BE2C (cell line): ENCODE measurements around the gene TM9SF4.

ENCODE experiments used
- DNase-seq: peaks from one replicate; pipeline ENCODE4 v3.0.0-alpha.2; 2020
- H3K27me3 ChIP-seq: fragments of 250-450 bp; sonication (Bioruptor Pico); 2 replicates; pipeline ENCODE4 v1.5.1; 2020; ENCODE audit warnings: mild to moderate bottlenecking
- H3K36me3 ChIP-seq: fragments of 250-450 bp; sonication (Bioruptor Pico); 2 replicates; pipeline ENCODE4 v1.5.1; 2020; ENCODE audit warnings: mild to moderate bottlenecking
- H3K4me1 ChIP-seq: fragments of 250-450 bp; sonication (Bioruptor Pico); 2 replicates; pipeline ENCODE4 v1.5.1; 2020
- H3K4me3 ChIP-seq: 2 replicates; pipeline ENCODE4 v1.5.1; 2011; ENCODE audit warnings: low read depth, low read length
- H3K9me3 ChIP-seq: fragments of 250-450 bp; sonication (Bioruptor Pico); 2 replicates; pipeline ENCODE4 v1.5.1; 2020
- TF ChIP-seq, protein P1 (sequence below): IDR thresholded peaks from 2 replicates; pipeline ENCODE4 v1.5.1; 2012; ENCODE audit warnings: mild to moderate bottlenecking, low read depth, low read length

Gene TM9SF4

DNA sequence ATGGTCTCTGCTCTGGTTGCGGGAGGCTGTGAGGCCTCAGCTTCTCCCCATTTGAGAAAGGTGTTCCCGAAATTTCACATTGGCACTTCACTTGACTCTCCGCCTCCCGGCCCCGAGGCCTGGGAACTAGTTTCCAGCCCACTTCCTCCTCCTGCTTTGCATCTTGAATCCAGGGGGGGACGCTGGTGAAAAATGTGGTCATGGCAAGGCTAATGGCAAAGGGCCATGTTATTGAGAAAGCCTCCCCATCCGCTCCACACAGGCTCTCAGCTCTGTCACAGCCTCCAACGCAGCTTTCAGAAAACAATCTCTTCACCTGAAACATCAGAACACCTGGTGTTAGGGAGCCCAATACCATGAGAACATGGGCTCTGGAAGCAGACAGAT, 92.5 kb downstream of the TM9SF4 start:
- TF ChIP-seq, protein P1, sequence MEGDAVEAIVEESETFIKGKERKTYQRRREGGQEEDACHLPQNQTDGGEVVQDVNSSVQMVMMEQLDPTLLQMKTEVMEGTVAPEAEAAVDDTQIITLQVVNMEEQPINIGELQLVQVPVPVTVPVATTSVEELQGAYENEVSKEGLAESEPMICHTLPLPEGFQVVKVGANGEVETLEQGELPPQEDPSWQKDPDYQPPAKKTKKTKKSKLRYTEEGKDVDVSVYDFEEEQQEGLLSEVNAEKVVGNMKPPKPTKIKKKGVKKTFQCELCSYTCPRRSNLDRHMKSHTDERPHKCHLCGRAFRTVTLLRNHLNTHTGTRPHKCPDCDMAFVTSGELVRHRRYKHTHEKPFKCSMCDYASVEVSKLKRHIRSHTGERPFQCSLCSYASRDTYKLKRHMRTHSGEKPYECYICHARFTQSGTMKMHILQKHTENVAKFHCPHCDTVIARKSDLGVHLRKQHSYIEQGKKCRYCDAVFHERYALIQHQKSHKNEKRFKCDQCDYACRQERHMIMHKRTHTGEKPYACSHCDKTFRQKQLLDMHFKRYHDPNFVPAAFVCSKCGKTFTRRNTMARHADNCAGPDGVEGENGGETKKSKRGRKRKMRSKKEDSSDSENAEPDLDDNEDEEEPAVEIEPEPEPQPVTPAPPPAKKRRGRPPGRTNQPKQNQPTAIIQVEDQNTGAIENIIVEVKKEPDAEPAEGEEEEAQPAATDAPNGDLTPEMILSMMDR, result no peak
- Histone ChIP-seq H3K4me1 (peaks cover 6% of the 10 kb centered on the region; the same call in 1 of the 2 replicates), H3K9me3 (no peaks in the 10 kb centered on the region), H3K4me3 (no peak overlapping the region), H3K36me3 (peaks cover 61% of the 10 kb centered on the region), H3K27me3 (no peaks in the 10 kb centered on the region)
- no peak for DNase-seq

DNA sequence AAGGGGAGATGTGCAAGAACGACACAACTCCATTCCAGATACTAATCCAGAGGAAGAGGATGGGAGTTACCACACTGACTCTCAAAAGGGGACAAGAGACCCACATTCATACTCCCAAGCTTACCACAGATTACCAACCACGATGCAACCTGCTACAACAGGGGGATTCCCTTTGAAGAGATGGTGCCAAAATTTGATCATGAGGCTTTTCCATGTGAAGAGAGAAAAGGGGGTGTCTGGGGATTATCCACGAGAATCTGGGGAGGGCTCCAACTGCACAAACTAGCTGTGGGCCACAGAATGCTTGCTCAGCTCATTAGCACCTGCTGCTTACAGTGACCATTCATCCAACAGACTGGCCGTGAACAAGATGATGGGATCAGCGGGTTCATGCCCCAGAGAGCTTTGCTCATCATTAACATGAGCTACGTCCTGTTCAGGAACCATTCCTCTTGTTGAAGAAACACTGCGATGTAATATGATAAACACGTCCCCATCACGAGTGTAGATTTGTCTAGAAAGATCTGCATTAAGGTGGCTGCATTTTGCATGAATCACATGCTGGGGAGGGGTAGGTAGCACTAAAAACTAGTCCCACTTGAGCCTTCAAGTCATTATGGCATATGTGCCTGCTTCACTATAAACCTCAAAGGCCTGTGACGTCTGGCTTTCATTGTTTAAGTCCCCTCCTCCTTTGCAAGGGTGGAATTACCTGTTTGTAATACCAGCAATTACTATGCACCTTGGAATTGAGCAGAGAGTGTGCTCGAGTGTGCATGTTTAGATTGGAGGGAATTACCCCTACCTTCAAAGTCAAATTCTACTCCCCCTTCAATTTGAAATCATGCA, 94.1 kb downstream of the TM9SF4 start:
- H3K4me3 ChIP-seq, result no peak overlapping the region
- DNase-seq, result no peak
- no peaks in the 10 kb centered on the region for H3K9me3 ChIP-seq
- H3K36me3 ChIP-seq, result peaks cover 47% of the 10 kb centered on the region
- TF ChIP-seq, protein P1, result no peak
- H3K4me1 ChIP-seq, result peaks cover 6% of the 10 kb centered on the region; the same call in 1 of the 2 replicates
- no peaks in the 10 kb centered on the region for H3K27me3 ChIP-seq

DNA sequence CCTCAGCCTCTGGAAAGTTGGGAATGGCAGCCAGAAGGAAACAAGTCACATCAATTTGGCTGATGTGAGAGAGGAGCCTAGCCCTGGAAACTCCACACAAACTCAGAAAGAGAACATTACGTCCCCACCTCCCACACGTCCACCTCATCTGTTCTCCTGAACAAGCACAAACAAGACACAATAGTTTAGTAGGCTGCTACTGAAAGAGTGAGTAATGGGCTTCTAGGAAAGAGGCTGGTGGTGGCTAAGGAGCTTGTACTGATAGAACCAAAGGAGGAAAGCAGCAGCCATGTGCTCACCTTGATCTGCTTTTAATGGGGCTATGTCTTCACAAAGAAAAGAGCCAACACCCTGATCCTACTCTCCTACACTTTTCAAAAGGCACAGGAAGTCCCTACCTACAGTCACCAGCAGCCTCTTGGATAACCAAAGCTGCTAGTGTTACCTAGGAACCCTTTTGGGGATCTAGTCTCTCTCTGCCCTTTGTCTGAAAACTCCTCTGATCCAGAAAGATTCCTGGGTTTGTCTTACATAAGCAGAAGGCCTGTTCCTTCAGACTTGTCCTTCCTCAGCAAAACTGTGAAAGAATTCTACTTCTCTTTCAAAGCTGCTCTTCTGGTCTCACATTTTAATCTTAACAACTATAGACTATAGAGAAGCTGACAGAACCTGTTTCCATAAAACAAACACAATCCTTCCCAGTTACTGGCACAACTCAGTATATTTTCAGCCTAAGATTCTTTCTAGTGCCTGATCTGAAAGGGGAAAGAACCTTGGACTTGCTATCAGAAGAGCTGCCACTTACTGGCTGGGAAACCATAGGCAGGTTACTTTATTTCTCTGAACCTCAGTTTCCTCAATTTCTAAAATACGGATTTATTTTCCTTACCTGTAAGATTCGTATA, 94.9 kb downstream of the TM9SF4 start:
- no peak for DNase-seq
- Histone ChIP-seq H3K4me1 (peaks cover 6% of the 10 kb centered on the region; the same call in 1 of the 2 replicates), H3K4me3 (no peak overlapping the region), H3K36me3 (peaks cover 38% of the 10 kb centered on the region), H3K9me3 (no peaks in the 10 kb centered on the region), H3K27me3 (no peaks in the 10 kb centered on the region)
- TF ChIP-seq, protein P1, result no peak

DNA sequence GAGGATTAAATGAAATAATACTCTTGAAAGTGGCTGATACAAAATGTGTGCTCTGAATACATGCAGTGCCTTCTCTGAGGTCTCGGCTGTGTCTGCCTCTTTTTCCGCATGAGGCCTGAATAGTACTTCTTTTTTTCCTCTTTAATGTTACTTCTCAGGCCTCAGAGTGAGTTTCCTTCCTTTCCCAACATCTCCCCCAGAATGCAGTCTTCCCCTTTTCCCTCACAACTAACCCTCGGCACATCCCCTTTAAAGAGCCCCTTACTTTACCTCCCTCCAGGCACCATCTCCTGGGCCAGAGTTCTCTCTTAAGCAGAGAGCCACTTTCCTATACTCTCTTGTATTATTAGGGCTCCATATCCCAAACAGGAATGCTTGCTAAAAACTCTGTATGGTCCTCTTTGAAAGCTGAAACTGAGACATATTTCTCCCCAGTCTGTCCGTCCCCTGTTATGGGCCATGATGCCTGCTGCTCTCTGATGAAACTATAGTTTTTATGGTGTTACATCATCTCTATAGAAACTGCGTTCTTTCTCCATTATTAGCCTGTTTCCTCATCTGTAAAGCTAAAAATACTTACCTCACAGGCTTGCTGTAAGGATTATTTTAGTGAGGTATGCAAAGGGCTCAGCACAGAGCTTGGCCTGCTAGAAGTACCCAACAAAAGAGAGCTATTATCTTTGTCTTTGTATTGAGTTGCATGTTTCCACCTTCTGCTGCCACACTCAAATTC, 95.8 kb downstream of the TM9SF4 start:
- TF ChIP-seq, protein P1, result no peak
- H3K9me3 ChIP-seq, result no peaks in the 10 kb centered on the region
- H3K36me3 ChIP-seq, result peaks cover 33% of the 10 kb centered on the region
- DNase-seq, result no peak
- H3K27me3 ChIP-seq, result no peaks in the 10 kb centered on the region
- H3K4me3 ChIP-seq, result peak overlapping the region; percentile 100
- H3K4me1 ChIP-seq, result peaks cover 6% of the 10 kb centered on the region; the same call in 1 of the 2 replicates

DNA sequence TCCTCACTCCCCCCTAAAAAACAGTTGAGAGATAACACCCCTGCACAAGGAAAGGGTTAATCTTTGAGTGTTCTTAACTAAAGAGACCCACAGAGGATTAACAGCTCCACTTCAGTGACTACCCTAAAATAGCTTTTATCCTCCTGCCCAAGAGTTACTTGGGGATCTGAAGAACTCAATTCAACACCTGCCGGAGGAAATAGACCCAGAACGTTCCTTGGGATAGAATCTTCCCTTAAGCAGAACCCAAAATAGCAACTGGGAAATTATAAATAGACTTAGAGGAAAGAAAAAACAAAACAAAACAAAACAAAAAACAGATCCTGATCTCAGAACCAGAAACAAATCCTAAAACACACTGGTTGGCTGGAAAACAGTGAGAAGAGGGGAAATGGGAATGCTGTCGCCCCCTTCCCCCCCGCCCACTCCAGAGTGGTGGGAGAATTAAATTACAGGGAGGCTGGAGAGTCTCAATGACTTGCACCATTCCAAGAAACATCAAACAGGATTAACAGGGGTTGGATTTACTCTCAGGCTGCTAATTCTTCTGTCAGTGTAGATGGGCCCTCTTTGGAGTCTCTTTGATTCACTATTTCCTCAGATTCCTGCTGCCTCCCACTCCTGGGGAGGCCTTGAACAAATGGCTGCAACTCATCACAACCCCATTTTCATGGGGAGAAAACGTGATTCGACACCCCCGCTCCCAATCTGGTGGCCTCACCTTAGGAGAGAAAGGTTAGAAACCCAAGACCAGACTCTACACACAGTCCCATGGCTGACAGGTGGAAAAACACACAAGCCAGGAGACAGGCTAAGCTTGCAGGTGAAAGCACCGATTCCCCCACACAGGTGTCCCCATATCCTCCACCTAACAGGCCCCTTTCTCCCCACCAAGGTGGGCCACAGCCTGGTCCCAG, 96.6 kb downstream of the TM9SF4 start:
- H3K9me3 ChIP-seq, result no peaks in the 10 kb centered on the region
- H3K27me3 ChIP-seq, result no peaks in the 10 kb centered on the region
- DNase-seq, result no peak
- H3K4me1 ChIP-seq, result peaks cover 6% of the 10 kb centered on the region; the same call in 1 of the 2 replicates
- peaks cover 25% of the 10 kb centered on the region for H3K36me3 ChIP-seq
- H3K4me3 ChIP-seq, result peak overlapping the region; percentile 100
- TF ChIP-seq, protein P1, result no peak
